Activated T-helper 2 cell treated with anti-CD3 and anti-CD28 coated beads, Interferon-gamma antibody, Interleukin-2, Interleukin-4, amounts not matched to agents 10 μg/mL and 5 μg/mL and 100 μg/mL, durations not matched to agents 14 hours and 24 hours and 36 hours (primary cell): Measurements from ENCODE around the gene SH3PXD2B. TPM values are rescaled to one million over a fixed set of nuclear protein-coding genes. Genes with fewer than 3 reads are reported as not detected.

Source experiments
- DNase-seq: peaks from one replicate; pipeline ENCODE4 v3.0.0; 2021; ENCODE audit warnings: low spot score
- H3K27ac Mint-ChIP-seq: one replicate; pipeline ENCODE4 v1.8.0; 2021; ENCODE audit warnings: mixed read lengths
- H3K27me3 Mint-ChIP-seq: one replicate; pipeline ENCODE4 v1.8.0; 2021; ENCODE audit warnings: low read depth, mixed read lengths
- H3K36me3 Mint-ChIP-seq: one replicate; pipeline ENCODE4 v1.8.0; 2021; ENCODE audit warnings: low read depth, mixed read lengths
- H3K4me1 Mint-ChIP-seq: one replicate; pipeline ENCODE4 v1.8.0; 2021; ENCODE audit warnings: low read depth, mixed read lengths
- H3K4me3 Mint-ChIP-seq: one replicate; pipeline ENCODE4 v1.8.0; 2021; ENCODE audit warnings: low read depth, mild to moderate bottlenecking, moderate library complexity, mixed read lengths
- H3K9me3 Mint-ChIP-seq: one replicate; pipeline ENCODE4 v1.8.0; 2021; ENCODE audit warnings: mixed read lengths
- intact Hi-C: fragments of 100-400 bp; cut with micrococcal nuclease; formaldehyde crosslinking; loops from one replicate; pipeline ENCODE4 v1.15.1; 2023
- total RNA-seq: library from RNA; stranded (reverse); gene quantifications from 2 replicates; pipeline ENCODE4 v1.2.3, GENCODE V29; 2022

The SH3PXD2B gene
- total RNA-seq, 1 donor from 2014 or later, result 0.11 TPM

DNA sequence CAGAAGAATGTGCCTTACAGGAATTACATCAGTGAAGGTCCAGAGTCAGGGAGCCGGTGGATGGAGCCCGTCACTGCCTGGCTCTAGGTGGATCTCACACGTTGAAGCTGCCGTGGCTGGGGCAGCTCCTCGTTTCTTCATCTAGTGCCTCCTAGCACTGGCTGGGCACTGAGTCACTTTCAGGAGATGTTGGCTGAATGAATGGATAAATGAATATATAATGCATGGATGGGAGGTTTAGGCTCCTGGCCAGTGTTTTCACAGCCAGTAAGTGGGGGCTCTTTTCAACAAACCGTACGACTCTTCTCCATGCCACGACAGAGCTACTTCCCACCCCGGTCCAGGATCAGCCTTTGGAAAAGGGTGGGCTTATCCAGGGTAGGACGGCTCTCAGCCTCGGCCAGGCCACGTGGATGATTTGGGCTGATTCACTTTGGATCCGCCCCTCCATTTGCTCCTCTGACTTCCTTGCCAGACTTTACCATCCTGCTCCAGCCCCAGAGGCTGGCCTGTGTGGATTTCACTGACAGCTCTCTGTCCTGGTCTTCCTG, 1.3 kb upstream of the SH3PXD2B start:
- Mint-ChIP-seq H3K27ac (no peak overlapping the region), H3K4me1 (peaks cover 8% of the 10 kb centered on the region), H3K9me3 (no peaks in the 10 kb centered on the region), H3K36me3 (no peaks in the 10 kb centered on the region), H3K27me3 (peaks cover 44% of the 10 kb centered on the region), H3K4me3 (no peak overlapping the region)
- intact Hi-C loops, result no loop called here
- no peak for DNase-seq

DNA sequence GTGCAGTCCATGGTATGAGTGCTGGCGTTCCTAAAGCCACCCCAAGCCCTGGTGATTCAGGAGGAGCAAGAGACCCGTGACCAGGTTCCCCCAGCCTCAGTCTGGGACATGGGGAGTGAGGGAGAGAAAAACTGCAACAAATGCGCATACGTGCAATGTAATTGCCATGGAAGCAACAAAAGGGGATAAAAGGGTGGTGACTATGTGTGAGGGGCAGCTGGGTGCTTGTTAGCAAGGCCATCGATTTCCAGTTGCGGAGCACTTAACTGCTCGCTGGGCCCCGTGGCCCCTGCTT, 709 bp upstream of the SH3PXD2B start:
- intact Hi-C loops, result no loop called here
- H3K27ac Mint-ChIP-seq, result no peak overlapping the region
- H3K36me3 Mint-ChIP-seq, result no peaks in the 10 kb centered on the region

DNA sequence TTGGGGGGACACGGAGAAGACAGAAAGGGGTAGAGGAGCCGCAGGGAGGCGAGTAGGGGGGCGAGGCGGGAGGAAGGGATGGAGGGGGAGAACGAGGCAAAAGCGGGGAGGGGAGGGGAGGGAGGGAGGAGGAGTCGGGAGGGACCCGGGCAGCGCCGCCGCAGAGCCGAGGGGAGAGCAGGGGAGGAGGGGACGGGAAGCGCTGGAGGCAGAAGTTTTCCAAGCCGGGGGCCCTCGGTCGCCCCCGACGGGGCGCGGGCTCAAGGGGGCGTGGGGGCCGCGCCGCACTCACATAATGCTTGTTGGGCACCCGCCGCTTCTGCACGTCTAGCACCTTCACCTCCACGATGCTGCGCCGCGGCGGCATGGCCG, 353 bp downstream of the SH3PXD2B start:
- Mint-ChIP-seq H3K4me3 (peak overlapping the region; percentile 26), H3K9me3 (no peaks in the 10 kb centered on the region), H3K27me3 (peaks cover 53% of the 10 kb centered on the region), H3K4me1 (peaks cover 8% of the 10 kb centered on the region), H3K27ac (no peak overlapping the region), H3K36me3 (no peaks in the 10 kb centered on the region)
- no peak for DNase-seq
- intact Hi-C loops, result no loop called here

More for the DNA sequence above, 709 bp upstream of the SH3PXD2B start:
- Mint-ChIP-seq H3K9me3 (no peaks in the 10 kb centered on the region), H3K27me3 (peaks cover 44% of the 10 kb centered on the region), H3K4me3 (peak overlapping the region; percentile 71), H3K4me1 (peaks cover 8% of the 10 kb centered on the region)
- DNase-seq, result no peak

DNA sequence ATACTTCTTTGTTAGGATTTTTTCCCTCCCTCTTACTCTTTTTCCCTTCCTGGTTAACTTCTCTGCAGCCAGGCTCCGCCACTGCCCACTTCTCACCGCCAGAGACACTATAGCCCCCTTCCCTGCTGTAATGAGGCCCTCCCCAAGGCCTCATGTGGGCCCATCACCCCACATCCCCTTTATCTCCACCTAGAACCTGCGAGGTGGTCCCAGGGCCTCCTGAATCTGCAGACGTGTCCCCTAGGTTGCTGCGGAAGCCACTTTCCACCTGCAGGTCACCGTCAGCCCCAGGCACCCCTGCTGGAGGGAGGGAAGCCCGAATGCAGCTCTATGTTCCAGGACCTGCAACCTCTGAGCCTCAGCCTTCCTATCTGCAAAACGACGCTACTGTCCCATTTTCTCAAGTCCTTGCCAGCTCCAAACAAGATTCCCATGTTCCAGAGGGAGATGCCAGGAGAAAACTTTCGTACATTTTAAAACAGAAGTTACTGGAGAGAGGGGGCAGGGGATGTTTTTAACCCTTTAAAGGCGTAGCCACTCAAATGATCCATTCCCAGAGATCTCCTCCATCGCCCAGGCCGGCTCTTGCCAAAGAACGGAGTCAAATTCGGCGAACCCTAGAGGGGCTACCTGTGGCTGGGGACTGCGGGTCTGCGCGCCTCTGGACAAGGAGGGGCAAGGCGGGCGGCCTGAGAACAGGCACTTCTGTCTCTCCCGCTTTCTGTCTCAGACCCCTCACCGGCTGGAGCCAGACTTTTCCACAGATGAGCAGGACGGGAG, 929 bp downstream of the SH3PXD2B start:
- intact Hi-C loops, result no loop called here
- no peaks in the 10 kb centered on the region for H3K36me3 Mint-ChIP-seq
- no peak for DNase-seq
- H3K9me3 Mint-ChIP-seq, result no peaks in the 10 kb centered on the region
- peak overlapping the region; percentile 26 for H3K4me3 Mint-ChIP-seq
- H3K4me1 Mint-ChIP-seq, result peaks cover 8% of the 10 kb centered on the region
- no peak overlapping the region for H3K27ac Mint-ChIP-seq
- peaks cover 54% of the 10 kb centered on the region for H3K27me3 Mint-ChIP-seq

DNA sequence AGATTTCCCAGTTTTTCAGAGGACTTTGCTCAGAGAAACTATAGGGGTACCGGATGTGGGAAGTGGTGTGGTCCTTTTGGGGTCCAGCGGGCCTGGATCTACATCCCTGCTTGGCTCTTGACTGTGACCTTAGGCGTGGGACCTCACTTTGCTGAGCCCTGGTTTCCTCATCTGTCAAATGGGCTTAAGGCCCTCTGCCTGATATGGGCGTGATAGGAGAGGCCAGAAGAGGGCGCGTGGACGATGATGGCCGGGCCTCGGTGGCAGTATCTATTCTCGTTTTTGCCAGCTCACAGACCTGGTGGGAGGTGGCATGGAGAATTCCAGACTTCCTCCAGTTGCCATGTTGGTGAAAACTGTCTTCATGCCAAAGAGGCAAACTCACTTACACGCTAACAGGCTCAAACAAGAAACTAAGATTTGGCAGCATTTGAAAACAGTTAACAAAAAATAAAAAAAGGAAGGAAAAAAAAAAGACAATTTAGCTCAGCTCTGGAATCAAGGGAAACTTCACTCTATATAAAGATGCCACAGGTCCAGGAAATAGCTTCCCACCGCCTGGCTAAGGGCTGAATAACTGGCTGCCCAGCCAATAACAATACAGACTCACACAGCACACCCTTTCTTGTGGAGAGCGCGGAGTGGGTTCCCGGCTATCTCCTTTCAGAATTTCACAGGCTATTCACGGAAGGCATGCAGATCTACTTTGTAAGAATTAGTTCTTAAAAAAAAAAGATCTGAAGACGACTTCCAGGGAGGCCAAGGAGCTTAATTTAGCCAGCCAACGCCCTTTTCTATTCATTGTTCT, 1.7 kb downstream of the SH3PXD2B start:
- H3K4me1 Mint-ChIP-seq, result peaks cover 8% of the 10 kb centered on the region
- peak overlapping the region; percentile 26 for H3K4me3 Mint-ChIP-seq
- H3K27ac Mint-ChIP-seq, result no peak overlapping the region
- no peak for DNase-seq
- H3K36me3 Mint-ChIP-seq, result no peaks in the 10 kb centered on the region
- no peaks in the 10 kb centered on the region for H3K9me3 Mint-ChIP-seq
- intact Hi-C loops, result no loop called here
- H3K27me3 Mint-ChIP-seq, result peaks cover 57% of the 10 kb centered on the region

DNA sequence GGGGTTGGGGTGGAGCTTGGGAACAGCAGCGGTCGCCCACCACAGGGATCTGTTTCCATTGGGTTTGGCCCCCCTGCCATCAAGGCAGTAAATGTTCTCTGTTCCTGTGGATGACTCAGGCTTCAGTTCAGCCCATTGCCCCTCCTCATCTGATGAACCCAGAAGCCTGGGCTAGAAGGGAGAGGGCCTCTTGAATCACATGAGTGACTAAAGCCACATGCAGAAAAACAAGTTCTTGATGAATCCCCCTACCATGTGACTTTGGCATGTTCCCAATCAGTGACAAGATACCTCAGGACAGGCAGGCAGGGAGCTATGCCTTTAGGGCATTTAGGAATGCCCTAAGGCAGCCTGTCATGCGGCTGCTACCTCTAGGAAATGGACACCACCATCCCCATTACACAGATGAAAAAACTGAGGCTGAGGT, 2.5 kb downstream of the SH3PXD2B start:
- Mint-ChIP-seq H3K9me3 (no peaks in the 10 kb centered on the region), H3K36me3 (no peaks in the 10 kb centered on the region), H3K4me3 (no peak overlapping the region), H3K27me3 (peaks cover 56% of the 10 kb centered on the region), H3K27ac (no peak overlapping the region), H3K4me1 (peaks cover 8% of the 10 kb centered on the region)
- DNase-seq, result no peak
- intact Hi-C loops, result no loop called here

DNA sequence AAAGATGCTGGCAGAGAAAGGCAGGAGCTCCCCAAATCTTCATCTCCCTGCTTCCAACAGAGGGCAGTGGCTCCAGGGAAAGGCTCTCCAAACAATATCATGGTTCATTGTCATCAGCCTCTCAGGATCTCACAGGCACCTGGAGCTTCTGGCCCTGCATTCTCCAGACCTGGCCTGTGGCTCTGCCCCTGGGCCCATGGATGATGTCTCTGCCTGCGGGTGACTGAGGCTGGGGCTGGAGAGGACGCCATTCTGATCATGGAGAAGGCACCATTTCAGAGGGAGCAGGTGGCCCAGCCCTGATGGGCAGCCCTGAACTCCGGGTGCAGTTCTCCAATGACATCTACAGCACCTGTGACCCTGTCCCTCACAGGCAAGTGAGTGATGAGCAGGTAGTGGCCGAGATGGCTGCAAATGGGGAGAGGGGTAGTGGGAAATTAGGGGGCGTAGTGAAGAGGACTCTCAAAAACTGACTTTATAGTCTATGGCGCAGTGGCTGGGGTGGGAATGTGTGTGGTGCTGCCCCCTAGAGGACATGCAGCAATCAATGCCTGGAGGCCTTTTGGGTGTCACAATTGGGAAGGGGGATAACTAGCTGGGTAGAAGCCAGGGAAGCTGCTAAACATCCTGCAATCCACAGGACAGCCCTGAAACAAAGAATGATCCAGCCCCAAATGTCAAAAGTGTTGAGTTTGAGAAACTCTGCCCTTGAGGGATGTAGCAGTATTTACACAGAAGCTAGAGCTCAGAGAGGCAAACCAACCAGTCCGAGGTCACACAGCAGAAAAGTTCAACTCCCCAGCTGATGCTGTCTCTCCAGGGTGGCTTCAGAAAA, 3.2 kb downstream of the SH3PXD2B start:
- no peaks in the 10 kb centered on the region for H3K9me3 Mint-ChIP-seq
- H3K36me3 Mint-ChIP-seq, result no peaks in the 10 kb centered on the region
- peaks cover 57% of the 10 kb centered on the region for H3K27me3 Mint-ChIP-seq
- no peak overlapping the region for H3K27ac Mint-ChIP-seq
- no peak for DNase-seq
- H3K4me1 Mint-ChIP-seq, result peaks cover 8% of the 10 kb centered on the region
- intact Hi-C loops, result no loop called here
- no peak overlapping the region for H3K4me3 Mint-ChIP-seq

DNA sequence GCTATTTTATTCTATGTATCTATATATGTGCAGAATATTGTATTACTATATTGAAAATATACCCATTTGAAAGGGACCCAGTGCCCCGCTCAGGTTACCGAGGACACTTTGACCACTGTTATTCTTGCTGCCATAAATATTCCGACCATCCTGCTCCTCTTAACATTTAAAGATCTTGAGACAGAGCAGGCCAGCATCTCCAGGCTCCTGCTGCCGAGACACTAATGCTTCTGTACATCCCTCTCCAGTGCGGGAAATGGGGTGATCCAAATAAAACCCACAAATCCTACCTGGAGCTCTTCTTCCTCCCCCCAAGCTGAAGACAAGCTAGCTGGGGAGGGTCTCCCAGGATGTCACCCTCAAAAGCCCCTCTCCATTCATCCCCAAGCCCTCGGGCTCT, 3.9 kb downstream of the SH3PXD2B start:
- intact Hi-C loops, result no loop called here
- Mint-ChIP-seq H3K9me3 (no peaks in the 10 kb centered on the region), H3K4me3 (no peak overlapping the region), H3K4me1 (peaks cover 8% of the 10 kb centered on the region), H3K36me3 (no peaks in the 10 kb centered on the region), H3K27ac (no peak overlapping the region), H3K27me3 (peaks cover 55% of the 10 kb centered on the region)
- no peak for DNase-seq

DNA sequence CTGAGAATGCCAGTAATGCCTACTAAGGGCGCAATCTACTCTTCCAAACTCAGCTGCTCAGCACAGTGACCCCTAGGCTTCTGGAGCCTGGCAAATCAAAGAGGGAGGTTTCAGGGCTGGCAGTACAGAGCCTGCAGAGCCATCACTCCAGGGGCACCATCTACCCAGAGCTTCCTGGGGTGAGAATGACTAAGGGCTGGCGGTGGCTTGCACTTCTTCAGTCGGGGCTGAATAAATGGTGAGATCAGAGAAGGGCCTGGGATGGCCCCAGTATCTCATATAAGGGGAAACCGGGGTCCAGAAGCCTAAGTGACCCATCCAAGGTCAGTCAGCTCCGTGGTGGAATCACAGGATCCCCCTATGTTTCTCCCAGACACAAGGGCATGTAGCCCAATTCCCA, 5.3 kb downstream of the SH3PXD2B start:
- no peak for DNase-seq
- intact Hi-C loops, result no loop called here
- H3K4me3 Mint-ChIP-seq, result no peak overlapping the region
- no peaks in the 10 kb centered on the region for H3K9me3 Mint-ChIP-seq
- peaks cover 54% of the 10 kb centered on the region for H3K27me3 Mint-ChIP-seq
- H3K4me1 Mint-ChIP-seq, result peaks cover 3% of the 10 kb centered on the region
- no peak overlapping the region for H3K27ac Mint-ChIP-seq
- no peaks in the 10 kb centered on the region for H3K36me3 Mint-ChIP-seq

DNA sequence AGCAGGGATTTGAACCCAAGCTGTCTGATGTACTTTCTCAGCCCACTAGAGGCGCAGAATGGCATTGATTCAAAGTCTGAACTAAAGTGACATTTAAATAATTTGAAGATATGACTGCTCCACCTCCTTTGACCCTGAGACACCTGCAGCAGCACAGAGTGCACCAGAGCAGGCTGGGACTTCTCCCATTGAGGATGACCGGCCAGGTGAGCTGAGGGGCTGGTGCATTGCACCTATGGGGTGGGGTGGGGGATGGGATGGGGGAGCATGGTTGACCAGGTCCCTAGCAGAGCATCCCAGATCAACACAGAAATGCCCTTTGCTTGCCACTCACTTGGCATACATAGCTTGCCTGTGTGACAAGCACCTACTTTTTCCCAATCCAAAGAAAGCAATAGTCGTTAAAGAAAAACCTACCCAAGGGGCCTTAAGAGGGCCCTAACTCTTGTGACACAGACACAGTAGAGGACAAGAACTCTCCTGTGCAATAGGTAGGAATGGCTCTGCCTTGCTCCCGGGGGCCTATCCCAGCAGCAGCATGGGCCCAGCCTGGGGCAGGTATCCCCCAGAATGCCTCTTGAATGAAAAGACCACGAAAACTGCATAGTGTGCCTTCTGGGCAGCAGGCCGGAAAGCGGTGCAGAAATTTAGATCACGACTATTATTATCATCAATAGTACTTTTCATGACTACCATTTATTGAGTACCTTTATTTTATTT, 6.5 kb downstream of the SH3PXD2B start:
- Mint-ChIP-seq H3K4me1 (peaks cover 11% of the 10 kb centered on the region), H3K27me3 (peaks cover 47% of the 10 kb centered on the region)
- no peak for DNase-seq

DNA sequence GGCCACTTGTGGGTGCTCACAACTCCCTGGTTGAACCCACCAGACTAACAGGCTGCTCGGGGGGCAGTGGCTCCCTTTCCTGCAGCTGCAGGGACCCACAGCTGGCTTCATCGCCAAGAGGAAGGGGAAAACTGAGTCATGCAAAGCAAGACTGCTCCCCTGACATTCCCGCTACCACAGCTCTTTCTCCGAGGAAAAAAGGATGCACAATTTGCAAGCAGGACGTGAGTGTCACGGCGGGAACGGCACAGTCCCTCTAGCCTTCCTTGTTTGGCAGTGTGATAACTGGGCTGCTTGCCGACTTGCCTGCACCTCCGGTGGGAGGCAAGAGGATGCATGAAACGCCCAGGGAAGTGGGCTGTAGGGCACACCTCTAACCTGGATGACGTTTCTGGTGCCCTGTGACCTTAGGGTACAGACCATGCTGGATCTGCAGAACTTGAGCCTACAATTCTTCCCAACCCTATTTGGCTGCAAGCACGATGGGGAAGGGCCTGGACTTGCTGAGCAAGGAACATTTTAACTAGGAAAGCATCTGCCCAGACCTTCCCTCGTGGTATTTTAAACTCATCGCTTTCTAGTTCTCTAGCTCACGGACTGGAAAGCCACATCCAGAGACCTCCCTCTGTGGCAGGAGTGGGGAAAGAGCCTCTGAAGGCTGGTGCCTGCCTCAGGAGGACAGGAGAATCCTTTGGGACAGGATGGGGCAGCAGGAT, 7.8 kb downstream of the SH3PXD2B start:
- Mint-ChIP-seq H3K27me3 (peaks cover 38% of the 10 kb centered on the region), H3K36me3 (no peaks in the 10 kb centered on the region), H3K4me1 (peaks cover 12% of the 10 kb centered on the region), H3K4me3 (no peak overlapping the region), H3K9me3 (no peaks in the 10 kb centered on the region), H3K27ac (no peak overlapping the region)
- intact Hi-C loops, result no loop called here
- no peak for DNase-seq

More for the DNA sequence above, 6.5 kb downstream of the SH3PXD2B start:
- H3K36me3 Mint-ChIP-seq, result no peaks in the 10 kb centered on the region
- intact Hi-C loops, result no loop called here
- no peak overlapping the region for H3K4me3 Mint-ChIP-seq
- no peak overlapping the region for H3K27ac Mint-ChIP-seq
- no peaks in the 10 kb centered on the region for H3K9me3 Mint-ChIP-seq

DNA sequence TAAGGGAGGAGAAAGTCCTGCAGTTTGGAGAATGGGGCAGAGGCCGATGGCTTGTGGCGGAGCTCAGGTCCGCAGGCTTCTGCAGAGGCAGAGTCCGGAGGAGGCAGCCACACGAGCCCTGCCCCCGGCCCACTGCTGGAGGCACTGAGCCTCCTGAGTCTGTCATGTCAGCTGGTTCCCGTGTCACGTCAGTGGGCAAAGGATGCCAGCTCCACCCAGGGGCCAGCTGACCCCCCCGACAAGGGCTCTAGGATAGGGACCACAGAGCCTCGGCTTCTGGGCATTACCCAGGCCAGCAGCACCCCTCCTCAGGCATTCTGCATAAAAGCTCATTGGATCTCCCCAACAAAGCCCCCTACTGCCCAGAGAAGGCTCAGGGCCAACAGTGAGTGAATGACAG, 8.5 kb downstream of the SH3PXD2B start:
- Mint-ChIP-seq H3K4me1 (peaks cover 10% of the 10 kb centered on the region), H3K4me3 (no peak overlapping the region), H3K27me3 (peaks cover 32% of the 10 kb centered on the region), H3K27ac (no peak overlapping the region), H3K36me3 (no peaks in the 10 kb centered on the region), H3K9me3 (no peaks in the 10 kb centered on the region)
- no peak for DNase-seq
- intact Hi-C loops, result no loop called here
